Neutrophil (primary cell): ENCODE measurements around the gene CP.
A peak's percentile ranks its signal among the peaks of the same experiment; 100 is the strongest.

Source experiments
- H3K27ac ChIP-seq: fragments of 200-600 bp; sonication (generic); 2 replicates; pipeline ENCODE4 v1.5.1; 2016; ENCODE audit warnings: mild to moderate bottlenecking, moderate library complexity
- H3K27me3 ChIP-seq: fragments of 200-600 bp; sonication (generic); 2 replicates; pipeline ENCODE4 v1.6.0; 2016; ENCODE audit warnings: mild to moderate bottlenecking
- H3K36me3 ChIP-seq: fragments of 200-600 bp; sonication (generic); 2 replicates; pipeline ENCODE4 v1.5.1; 2017
- H3K4me1 ChIP-seq, 2 experiments: fragments of 200-600 bp in 1 of 2; sonication (generic) in 1 of 2; 1 replicate in 1 of 2; 2 replicates in 1 of 2; pipeline versions ENCODE4 v1.5.1 to v1.6.1; 2013 to 2016; ENCODE audit warnings: low read depth in 1 of 2, low read length in 1 of 2, mild to moderate bottlenecking in 1 of 2, moderate library complexity in 1 of 2; ENCODE audit not compliant: control insufficient read depth in 1 of 2, insufficient read depth in 1 of 2
- H3K4me3 ChIP-seq, 2 experiments: fragments of 200-600 bp in 1 of 2; sonication (generic) in 1 of 2; 1 replicate in 1 of 2; 2 replicates in 1 of 2; pipeline ENCODE4 v1.5.1; 2013 to 2016; ENCODE audit warnings: low read depth in 1 of 2, low read length in 1 of 2, mild to moderate bottlenecking in 1 of 2, moderate library complexity in 1 of 2
- H3K9me3 ChIP-seq: fragments of 200-600 bp; sonication (generic); 2 replicates; pipeline ENCODE4 v1.5.1; 2016
- TF ChIP-seq, protein P1 (sequence below): fragments of 200-600 bp; sonication (generic); IDR thresholded peaks from 2 replicates; pipeline ENCODE4 v1.5.1; 2016; ENCODE audit warnings: antibody characterized with exemption

CP gene

DNA sequence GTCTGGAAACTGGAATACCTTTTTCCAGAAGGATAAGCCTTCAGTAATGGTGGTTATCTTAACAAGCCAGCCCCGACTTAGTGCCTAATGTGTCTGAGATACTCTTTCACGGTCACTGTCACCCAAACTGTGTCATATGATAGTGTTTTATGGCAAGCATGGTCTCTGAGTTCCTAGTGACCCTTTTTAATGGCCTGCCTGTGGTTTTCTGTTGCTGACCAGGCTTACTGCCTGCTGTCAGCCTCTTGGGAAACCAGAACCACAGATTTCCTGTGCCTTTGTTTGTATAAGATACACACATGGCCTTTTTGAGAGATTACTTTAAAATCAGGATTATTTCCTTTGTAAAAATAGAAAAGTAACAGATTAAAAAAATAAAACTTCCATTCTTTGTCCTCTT lies 69.8 kb downstream of the CP start:
- H3K4me3 ChIP-seq, result no peak overlapping the region
- H3K27ac ChIP-seq, result no peak overlapping the region
- peaks cover 69% of the 10 kb centered on the region for H3K36me3 ChIP-seq

DNA sequence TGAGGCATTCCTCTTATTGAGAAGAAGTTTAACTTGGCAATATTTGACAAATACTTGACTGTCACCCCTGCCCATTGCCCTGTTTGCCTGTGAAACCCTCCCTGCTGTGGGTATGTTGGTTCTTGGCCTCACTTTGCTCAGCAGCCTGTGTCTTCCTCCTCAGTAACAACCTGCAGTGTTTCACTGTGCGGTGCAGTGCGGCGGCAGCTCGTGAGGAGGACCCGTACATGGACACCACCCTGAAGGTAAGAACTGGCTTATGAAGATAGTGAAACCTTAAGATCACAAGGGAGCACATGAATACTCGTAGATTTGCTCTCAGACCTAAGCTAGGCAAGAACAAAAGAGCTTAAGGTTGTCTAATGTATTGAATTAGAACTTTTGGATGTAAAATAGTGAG lies 71.2 kb downstream of the CP start:
- Histone ChIP-seq H3K27me3 (no peaks in the 10 kb centered on the region), H3K4me3 (no peak overlapping the region), H3K27ac (no peak overlapping the region), H3K36me3 (peaks cover 55% of the 10 kb centered on the region), H3K9me3 (no peaks in the 10 kb centered on the region), H3K4me1 (peaks cover 18 to 22% of the 10 kb centered on the region in 2 experiments)
- TF ChIP-seq, protein P1, sequence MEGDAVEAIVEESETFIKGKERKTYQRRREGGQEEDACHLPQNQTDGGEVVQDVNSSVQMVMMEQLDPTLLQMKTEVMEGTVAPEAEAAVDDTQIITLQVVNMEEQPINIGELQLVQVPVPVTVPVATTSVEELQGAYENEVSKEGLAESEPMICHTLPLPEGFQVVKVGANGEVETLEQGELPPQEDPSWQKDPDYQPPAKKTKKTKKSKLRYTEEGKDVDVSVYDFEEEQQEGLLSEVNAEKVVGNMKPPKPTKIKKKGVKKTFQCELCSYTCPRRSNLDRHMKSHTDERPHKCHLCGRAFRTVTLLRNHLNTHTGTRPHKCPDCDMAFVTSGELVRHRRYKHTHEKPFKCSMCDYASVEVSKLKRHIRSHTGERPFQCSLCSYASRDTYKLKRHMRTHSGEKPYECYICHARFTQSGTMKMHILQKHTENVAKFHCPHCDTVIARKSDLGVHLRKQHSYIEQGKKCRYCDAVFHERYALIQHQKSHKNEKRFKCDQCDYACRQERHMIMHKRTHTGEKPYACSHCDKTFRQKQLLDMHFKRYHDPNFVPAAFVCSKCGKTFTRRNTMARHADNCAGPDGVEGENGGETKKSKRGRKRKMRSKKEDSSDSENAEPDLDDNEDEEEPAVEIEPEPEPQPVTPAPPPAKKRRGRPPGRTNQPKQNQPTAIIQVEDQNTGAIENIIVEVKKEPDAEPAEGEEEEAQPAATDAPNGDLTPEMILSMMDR, result no peak

More for the DNA sequence above, 69.8 kb downstream of the CP start:
- Histone ChIP-seq H3K27me3 (no peaks in the 10 kb centered on the region), H3K9me3 (no peaks in the 10 kb centered on the region), H3K4me1 (peaks cover 10% of the 10 kb centered on the region in 2 experiments)
- TF ChIP-seq, protein P1, result no peak

DNA sequence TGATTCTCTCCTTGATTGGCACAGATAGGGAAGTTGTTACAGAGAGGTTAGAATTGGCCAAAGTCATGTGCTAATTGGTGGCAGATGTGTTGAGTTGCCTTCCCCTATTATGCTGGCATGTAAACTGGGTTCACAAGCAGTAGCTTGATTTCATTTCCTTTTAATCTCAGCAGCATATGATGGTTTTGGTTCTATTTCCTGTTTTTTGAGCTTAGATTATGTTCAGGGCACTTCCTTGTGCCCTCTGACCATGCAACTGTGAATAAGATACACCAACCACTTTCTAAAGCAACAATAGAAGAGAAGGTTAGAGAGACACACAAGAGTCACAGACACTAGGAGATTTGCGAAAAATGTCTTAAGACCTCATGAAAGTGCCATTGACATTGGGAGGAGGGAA lies 75.7 kb downstream of the CP start:
- no peaks in the 10 kb centered on the region for H3K27me3 ChIP-seq
- H3K9me3 ChIP-seq, result no peaks in the 10 kb centered on the region
- TF ChIP-seq, protein P1, result no peak
- H3K27ac ChIP-seq, result peak overlapping the region; percentile 75
- H3K4me3 ChIP-seq, result no peak overlapping the region
- H3K36me3 ChIP-seq, result peaks cover 50% of the 10 kb centered on the region
- H3K4me1 ChIP-seq, result peaks cover 10 to 17% of the 10 kb centered on the region in 2 experiments

DNA sequence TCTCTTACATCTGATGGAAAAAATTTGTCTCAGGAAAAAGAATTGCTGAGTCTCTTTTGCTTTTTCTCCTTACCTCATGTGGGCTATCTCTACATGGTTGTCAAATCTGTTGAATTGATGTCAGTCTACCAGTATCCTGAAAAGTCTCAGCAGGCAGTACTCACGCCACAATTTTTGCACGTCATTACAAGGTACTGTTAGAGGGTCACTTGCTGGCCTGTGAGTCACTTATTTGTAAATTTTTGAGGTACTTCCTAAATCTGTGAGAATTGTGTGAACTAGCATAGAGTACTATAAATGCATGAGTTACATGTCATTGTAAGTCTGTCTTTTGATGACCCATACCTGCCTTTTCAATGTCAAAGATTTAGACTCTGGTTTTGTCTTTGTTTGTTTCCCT lies 76.3 kb downstream of the CP start:
- Histone ChIP-seq H3K27ac (peak overlapping the region; percentile 75), H3K9me3 (no peaks in the 10 kb centered on the region), H3K36me3 (peaks cover 44% of the 10 kb centered on the region), H3K27me3 (no peaks in the 10 kb centered on the region), H3K4me1 (peaks cover 10 to 17% of the 10 kb centered on the region in 2 experiments), H3K4me3 (no peak overlapping the region)
- TF ChIP-seq, protein P1, result no peak

DNA sequence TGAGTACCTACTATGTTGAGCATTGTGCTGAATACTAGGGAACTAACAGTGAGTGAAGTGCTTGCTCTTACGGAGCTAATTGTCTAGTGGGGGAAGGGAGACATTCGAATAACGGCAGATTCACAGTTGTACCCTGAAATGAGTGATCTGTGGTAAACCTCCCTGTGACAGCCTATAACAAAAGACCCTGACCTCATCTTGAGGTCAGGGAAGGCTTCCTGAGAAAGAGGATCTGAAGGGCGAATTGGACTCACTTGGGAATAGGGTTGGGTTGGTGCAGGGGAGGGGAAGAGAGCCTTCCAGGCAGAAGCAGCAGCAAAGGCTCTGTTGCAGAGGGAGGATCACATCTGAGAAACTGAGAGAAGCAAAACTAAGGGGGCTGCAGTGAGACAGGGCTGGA lies 78.9 kb downstream of the CP start:
- Histone ChIP-seq H3K4me1 (peaks cover 10 to 17% of the 10 kb centered on the region in 2 experiments), H3K4me3 (no peak overlapping the region), H3K27ac (no peak overlapping the region), H3K9me3 (no peaks in the 10 kb centered on the region), H3K27me3 (no peaks in the 10 kb centered on the region), H3K36me3 (peaks cover 32% of the 10 kb centered on the region)
- TF ChIP-seq, protein P1, result no peak

DNA sequence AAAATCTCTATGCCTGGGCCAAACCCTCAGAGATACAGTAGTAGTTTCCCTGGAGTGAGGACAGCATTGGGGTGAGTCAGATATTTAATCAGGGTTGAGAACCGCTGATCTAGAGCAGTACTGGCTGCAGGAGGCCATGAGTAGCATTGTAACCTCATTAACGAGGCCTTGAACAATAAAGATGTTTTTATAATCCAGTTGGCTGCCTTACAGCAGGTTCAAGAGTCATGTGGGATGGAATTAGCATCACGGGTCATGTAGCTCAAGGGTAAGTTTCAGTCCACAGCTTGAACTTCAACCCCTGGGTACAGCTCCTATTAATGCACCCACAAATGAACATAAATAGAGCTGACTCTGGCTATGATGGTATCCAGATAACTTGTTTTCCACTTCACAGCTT lies 87.1 kb downstream of the CP start:
- peaks cover 20 to 26% of the 10 kb centered on the region in 2 experiments for H3K4me1 ChIP-seq
- no peaks in the 10 kb centered on the region for H3K9me3 ChIP-seq
- no peaks in the 10 kb centered on the region for H3K36me3 ChIP-seq
- no peaks in the 10 kb centered on the region for H3K27me3 ChIP-seq
- H3K4me3 ChIP-seq, result no peak overlapping the region
- H3K27ac ChIP-seq, result no peak overlapping the region
- TF ChIP-seq, protein P1, result no peak
